HL-60 (cell line): Measurements from ENCODE around the gene LRRTM3.

Source experiments
- CTCF ChIP-seq: IDR thresholded peaks from one replicate; pipeline ENCODE4 v1.5.1; 2011; ENCODE audit warnings: low read length, control low read depth, inconsistent platforms; ENCODE audit not compliant: insufficient read depth
- REST ChIP-seq: IDR thresholded peaks from 2 replicates; pipeline ENCODE4 v1.6.1; 2012; ENCODE audit warnings: low read depth; ENCODE audit not compliant: insufficient replicate concordance

DNA sequence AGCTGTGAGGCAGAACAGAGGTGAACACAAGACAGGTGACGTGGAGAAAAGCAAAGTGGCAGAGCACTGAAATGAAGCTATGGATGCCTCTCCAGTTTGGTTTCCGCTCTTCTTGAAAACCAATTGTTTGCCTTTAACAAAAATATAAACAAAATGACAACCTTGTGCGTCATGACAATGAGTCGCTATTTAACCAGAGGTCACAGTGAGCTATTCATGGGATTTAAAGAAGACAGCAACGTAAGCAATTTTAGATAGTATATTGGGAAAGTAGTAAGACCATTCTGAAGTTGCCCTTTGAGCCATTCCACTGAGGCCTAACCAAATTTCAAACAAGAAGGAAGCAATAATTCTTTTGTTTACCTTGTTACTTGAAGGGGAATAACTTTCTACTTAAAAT is 15.2 kb upstream of the LRRTM3 start:
- TF ChIP-seq CTCF (no peak), REST (no peak)
